DOHH2 (cell line): ENCODE results near the gene PRPF4.

Experiments used
- EZH2phosphoT487 ChIP-seq: fragments of 200-600 bp; sonication (generic); IDR thresholded peaks from 2 replicates; pipeline ENCODE4 v1.6.1; 2017; ENCODE audit warnings: borderline replicate concordance, mild to moderate bottlenecking, antibody characterized with exemption, low read length, moderate library complexity, mixed read lengths
- TF ChIP-seq, protein P1 (sequence below): fragments of 200-600 bp; sonication (generic); IDR thresholded peaks from one replicate; pipeline ENCODE4 v1.5.1; 2014; ENCODE audit warnings: antibody characterized with exemption, mild to moderate bottlenecking, low read depth, low read length; ENCODE audit not compliant: poor library complexity, severe bottlenecking

DNA sequence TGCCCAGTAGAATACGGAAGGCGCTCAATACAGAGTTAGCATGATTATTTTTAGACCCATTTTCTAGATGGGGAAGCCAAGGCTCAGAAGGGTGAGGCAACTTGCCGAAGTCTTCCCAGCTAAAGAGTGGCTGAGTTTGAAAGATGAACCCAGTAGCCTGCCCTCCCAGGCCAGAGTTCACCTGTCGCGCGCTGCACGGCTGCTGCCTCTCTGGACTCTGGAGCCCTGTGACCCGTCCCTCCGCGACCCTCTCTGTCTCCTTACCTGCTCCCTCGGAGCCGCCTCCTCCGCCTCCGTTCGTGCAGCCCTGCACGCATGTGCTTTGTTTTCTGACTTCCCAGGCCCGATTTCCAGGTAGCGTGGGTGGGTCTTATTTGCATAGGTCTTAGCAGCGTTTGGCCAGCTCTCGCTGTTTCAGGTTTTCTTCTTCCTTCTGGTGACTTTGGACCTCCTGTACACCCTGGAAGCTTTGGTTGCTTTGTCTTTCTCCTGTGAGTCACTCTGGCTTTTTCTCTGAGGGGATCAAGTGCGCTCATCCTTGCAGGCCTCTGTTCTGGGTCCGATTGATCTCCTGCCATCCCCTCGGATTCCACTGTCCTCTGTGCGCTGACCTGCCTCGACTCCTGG lies 27.4 kb downstream of the PRPF4 start, which contains the start of gene RNF183:
- TF ChIP-seq, protein P1, sequence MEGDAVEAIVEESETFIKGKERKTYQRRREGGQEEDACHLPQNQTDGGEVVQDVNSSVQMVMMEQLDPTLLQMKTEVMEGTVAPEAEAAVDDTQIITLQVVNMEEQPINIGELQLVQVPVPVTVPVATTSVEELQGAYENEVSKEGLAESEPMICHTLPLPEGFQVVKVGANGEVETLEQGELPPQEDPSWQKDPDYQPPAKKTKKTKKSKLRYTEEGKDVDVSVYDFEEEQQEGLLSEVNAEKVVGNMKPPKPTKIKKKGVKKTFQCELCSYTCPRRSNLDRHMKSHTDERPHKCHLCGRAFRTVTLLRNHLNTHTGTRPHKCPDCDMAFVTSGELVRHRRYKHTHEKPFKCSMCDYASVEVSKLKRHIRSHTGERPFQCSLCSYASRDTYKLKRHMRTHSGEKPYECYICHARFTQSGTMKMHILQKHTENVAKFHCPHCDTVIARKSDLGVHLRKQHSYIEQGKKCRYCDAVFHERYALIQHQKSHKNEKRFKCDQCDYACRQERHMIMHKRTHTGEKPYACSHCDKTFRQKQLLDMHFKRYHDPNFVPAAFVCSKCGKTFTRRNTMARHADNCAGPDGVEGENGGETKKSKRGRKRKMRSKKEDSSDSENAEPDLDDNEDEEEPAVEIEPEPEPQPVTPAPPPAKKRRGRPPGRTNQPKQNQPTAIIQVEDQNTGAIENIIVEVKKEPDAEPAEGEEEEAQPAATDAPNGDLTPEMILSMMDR: no peak
- TF ChIP-seq EZH2phosphoT487: no peak
